Endothelial cell of umbilical vein (primary cell): ENCODE data around the gene MYO1C. TPM values are rescaled to one million over a fixed set of nuclear protein-coding genes. Genes with fewer than 3 reads are reported as not detected.

Experiments
- BruUV-seq: library from RNA; stranded (reverse); fragments of 400-500 nt; replicated peaks from 2 replicates; lab custom pipeline; 2021; lab: Mats Ljungman, UMichigan
- CTCF ChIA-PET: fragments of 300-600, 350-600 bp; sonication (Branson Sonifier 250); formaldehyde crosslinking; loops from one replicate; lab custom pipeline; 2021; ENCODE audit warnings: antibody characterized with exemption, inconsistent platforms; lab: Charles Lee
- POLR2A ChIA-PET: fragments of 300-600, 350-600 bp; sonication (Branson Sonifier 250); formaldehyde crosslinking; loops from one replicate; lab custom pipeline; 2021; ENCODE audit warnings: antibody characterized with exemption, inconsistent platforms; lab: Charles Lee
- DNase-seq: peaks from one replicate; pipeline ENCODE4 v3.0.0-alpha.2; 2011; ENCODE audit warnings: low read depth, low spot score
- FAIRE-seq: peaks from 2 replicates; lab custom pipeline; 2011; peaks lifted over from hg19 to GRCh38; lab: Jason Lieb, UNC
- H2AFZ ChIP-seq: 2 replicates; pipeline ENCODE4 v1.6.0; 2012; ENCODE audit warnings: low read depth, low read length, control low read depth, inconsistent platforms
- H3K27ac ChIP-seq: 2 replicates; pipeline ENCODE4 v1.5.1; 2011; ENCODE audit warnings: low read depth, mild to moderate bottlenecking, control low read depth, low read length, moderate library complexity; ENCODE audit not compliant: insufficient read depth
- H3K27me3 ChIP-seq, 2 experiments: 2 replicates each; pipeline versions ENCODE4 v1.6.0 to v1.6.1; 2011; ENCODE audit warnings: low read length in 2 of 2, mixed read lengths in 1 of 2; ENCODE audit not compliant: control insufficient read depth in 2 of 2, insufficient read depth in 2 of 2
- H3K36me3 ChIP-seq, 2 experiments: 2 replicates in 1 of 2; 3 replicates in 1 of 2; pipeline ENCODE4 v1.5.1; 2011; ENCODE audit warnings: low read length in 2 of 2, mild to moderate bottlenecking in 1 of 2, moderate library complexity in 1 of 2; ENCODE audit not compliant: control insufficient read depth in 2 of 2, insufficient read depth in 2 of 2; ENCODE audit errors: extremely low read depth in 1 of 2
- H3K4me1 ChIP-seq: 3 replicates; pipeline ENCODE4 v1.5.1; 2011; ENCODE audit warnings: mild to moderate bottlenecking, low read length; ENCODE audit not compliant: control insufficient read depth, insufficient read depth; ENCODE audit errors: extremely low read depth
- H3K4me2 ChIP-seq: 2 replicates; pipeline ENCODE4 v1.6.1; 2011; ENCODE audit warnings: low read length, control low read depth, mixed read lengths; ENCODE audit not compliant: insufficient read depth
- H3K4me3 ChIP-seq, 3 experiments: fragments of 200-600 bp in 1 of 3; sonication (generic), shearing (Covaris generic) in 1 of 3; replicated peaks in 1 of 3; 2 replicates each; pipeline ENCODE4 v1.5.1; 2011 to 2016; ENCODE audit warnings: control low read depth in 3 of 3, low read length in 3 of 3, mild to moderate bottlenecking in 2 of 3, inconsistent platforms in 1 of 3, low read depth in 1 of 3, moderate library complexity in 1 of 3; ENCODE audit not compliant: insufficient read depth in 1 of 3
- H3K79me2 ChIP-seq: 2 replicates; pipeline ENCODE4 v1.6.0; 2012; ENCODE audit warnings: low read length, inconsistent platforms; ENCODE audit not compliant: control insufficient read depth, insufficient read depth
- H3K9ac ChIP-seq: replicated peaks from 2 replicates; pipeline ENCODE3; 2011; ENCODE audit warnings: low read length, control low read depth; ENCODE audit not compliant: insufficient read depth; ENCODE audit errors: extremely low read depth
- H3K9me1 ChIP-seq: replicated peaks from 3 replicates; pipeline ENCODE4 v1.6.0; 2011; ENCODE audit warnings: mild to moderate bottlenecking, low read length; ENCODE audit not compliant: control insufficient read depth, insufficient read depth; ENCODE audit errors: extremely low read depth
- H3K9me3 ChIP-seq: replicated peaks from 2 replicates; pipeline ENCODE4 v1.5.1; 2012; ENCODE audit warnings: low read length, inconsistent platforms; ENCODE audit not compliant: control insufficient read depth, insufficient read depth
- H4K20me1 ChIP-seq: replicated peaks from 2 replicates; pipeline ENCODE3; 2011; ENCODE audit warnings: mild to moderate bottlenecking, low read length; ENCODE audit not compliant: control insufficient read depth, insufficient read depth; ENCODE audit errors: extremely low read depth
- EZH2 ChIP-seq: IDR thresholded peaks from 2 replicates; pipeline ENCODE4 v1.6.1; 2012; ENCODE audit warnings: borderline replicate concordance, low read depth, mild to moderate bottlenecking, moderate library complexity, low read length, inconsistent platforms; ENCODE audit not compliant: severe bottlenecking
- FOS ChIP-seq: IDR thresholded peaks from 2 replicates; pipeline ENCODE4 v1.6.1; 2011; ENCODE audit warnings: mild to moderate bottlenecking, low read length, moderate library complexity, borderline replicate concordance; ENCODE audit not compliant: insufficient read depth
- JUN ChIP-seq: IDR thresholded peaks from 2 replicates; pipeline ENCODE4 v1.6.1; 2011; ENCODE audit warnings: borderline replicate concordance, low read depth; ENCODE audit not compliant: insufficient read length, insufficient read depth
- MYC ChIP-seq: IDR thresholded peaks from one replicate; pipeline ENCODE4 v1.6.1; 2011; ENCODE audit warnings: mild to moderate bottlenecking, low read depth, low read length
- POLR2A ChIP-seq: IDR thresholded peaks from 2 replicates; pipeline ENCODE4 v1.6.1; 2012; ENCODE audit warnings: low read depth, mild to moderate bottlenecking, control low read depth, low read length
- dilution Hi-C: fragments of 300-500 bp; cut with MboI; formaldehyde crosslinking; loops from one replicate; pipeline ENCODE4 v1.15.0; 2019; ENCODE audit warnings: low sequenced_read_pairs; ENCODE audit not compliant: extremely low pct_ligation_motif_present
- intact Hi-C: fragments of 100-400 bp; cut with micrococcal nuclease; formaldehyde crosslinking; loops from one replicate; pipeline ENCODE4 v1.10.0; 2022
- polyA plus RNA-seq, 4 experiments: library from polyadenylated mRNA; depleted of rRNA in 3 of 4; stranded (reverse) in 3 of 4; unstranded in 1 of 4; fragments of >200 nt; gene quantifications; 2 replicates each; pipeline versions ENCODE4 v1.2.1 to v1.2.3, GENCODE V29; 2011 to 2012; ENCODE audit warnings: missing spikeins in 1 of 4
- total RNA-seq: library from RNA; stranded (reverse); gene quantifications from 2 replicates; pipeline ENCODE4 v1.2.3, GENCODE V29; 2021
- TF ChIP-seq, protein P1 (sequence below), 2 donors: IDR thresholded peaks; 1 replicate in 1 of 2; 2 replicates in 1 of 2; pipeline ENCODE4 v1.5.1; 2011; ENCODE audit warnings: low read length in 2 of 2, mild to moderate bottlenecking in 2 of 2, moderate library complexity in 2 of 2, control low read depth in 1 of 2, inconsistent platforms in 1 of 2, low read depth in 1 of 2; ENCODE audit not compliant: insufficient read depth in 1 of 2; ENCODE audit errors: extremely low read depth in 1 of 2

MYO1C gene
- total and polyA plus RNA-seq, 2 donors (not counting 3 experiments of a cell fraction or from before 2014, with no cell fraction given): 141 to 206 TPM

DNA sequence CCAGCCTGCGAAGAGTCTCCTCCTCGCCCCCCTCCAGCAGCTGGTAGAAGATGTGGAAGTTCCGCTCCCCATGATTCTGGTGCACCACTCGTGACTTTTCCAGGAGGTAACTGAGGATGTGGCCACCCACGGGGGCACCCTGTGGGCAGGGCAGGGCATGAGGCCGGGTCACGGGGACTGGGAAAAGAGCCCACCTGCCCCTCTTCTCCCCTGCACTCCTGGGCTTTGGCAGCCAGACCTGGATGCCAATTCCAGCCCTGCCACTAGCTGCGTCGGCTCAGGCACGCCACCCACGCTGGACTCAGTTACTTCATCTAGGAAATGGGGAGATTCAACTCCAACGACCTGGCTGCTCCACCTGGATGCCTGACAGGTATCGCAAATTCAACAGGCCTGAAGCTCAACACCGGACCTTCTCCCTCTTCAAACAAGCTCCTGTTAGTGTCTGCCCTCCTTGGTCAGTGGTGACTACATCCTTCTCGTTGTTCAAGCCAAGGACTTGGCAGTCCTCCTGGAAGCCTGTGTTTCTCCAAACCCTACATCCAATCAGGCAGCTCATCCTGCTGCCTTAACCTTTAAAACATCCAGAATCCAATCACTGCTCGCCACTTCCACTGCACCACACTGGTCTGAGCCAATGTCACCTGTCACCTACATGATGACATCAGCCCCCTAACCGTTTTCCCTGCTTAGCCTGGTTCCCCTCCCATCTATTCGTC is 11.6 kb downstream of the MYO1C start:
- ChIA-PET POLR2A (interaction anchor here (0.7 to 1.1 kb wide), 2 partner anchors 25 to 171 kb away, joined by 3 to 6 read pairs; partner anchors contain the start of gene CRK), CTCF (interaction anchor here (0.7 to 1.5 kb wide), 4 partner anchors 12 to 324 kb away, joined by 3 to 8 read pairs (median 5); partner anchors contain the start of genes INPP5K and MYO1C)
- no peak for TF ChIP-seq JUN
- no peak for TF ChIP-seq FOS
- no peak for TF ChIP-seq MYC
- no peak for TF ChIP-seq POLR2A
- TF ChIP-seq, protein P1, sequence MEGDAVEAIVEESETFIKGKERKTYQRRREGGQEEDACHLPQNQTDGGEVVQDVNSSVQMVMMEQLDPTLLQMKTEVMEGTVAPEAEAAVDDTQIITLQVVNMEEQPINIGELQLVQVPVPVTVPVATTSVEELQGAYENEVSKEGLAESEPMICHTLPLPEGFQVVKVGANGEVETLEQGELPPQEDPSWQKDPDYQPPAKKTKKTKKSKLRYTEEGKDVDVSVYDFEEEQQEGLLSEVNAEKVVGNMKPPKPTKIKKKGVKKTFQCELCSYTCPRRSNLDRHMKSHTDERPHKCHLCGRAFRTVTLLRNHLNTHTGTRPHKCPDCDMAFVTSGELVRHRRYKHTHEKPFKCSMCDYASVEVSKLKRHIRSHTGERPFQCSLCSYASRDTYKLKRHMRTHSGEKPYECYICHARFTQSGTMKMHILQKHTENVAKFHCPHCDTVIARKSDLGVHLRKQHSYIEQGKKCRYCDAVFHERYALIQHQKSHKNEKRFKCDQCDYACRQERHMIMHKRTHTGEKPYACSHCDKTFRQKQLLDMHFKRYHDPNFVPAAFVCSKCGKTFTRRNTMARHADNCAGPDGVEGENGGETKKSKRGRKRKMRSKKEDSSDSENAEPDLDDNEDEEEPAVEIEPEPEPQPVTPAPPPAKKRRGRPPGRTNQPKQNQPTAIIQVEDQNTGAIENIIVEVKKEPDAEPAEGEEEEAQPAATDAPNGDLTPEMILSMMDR (IDR thresholded peaks at IDR 0.05; ENCODE audit: extremely low read depth in 1 of 2, insufficient read depth in 1 of 2, low read depth in 1 of 2, low read length in 2 of 2): no peak
- TF ChIP-seq EZH2: no peak
- Histone ChIP-seq H3K27me3 (no peaks in the 10 kb centered on the region), H4K20me1 (no peaks in the 10 kb centered on the region), H3K9me3 (no peaks in the 10 kb centered on the region), H3K4me2 (no peak overlapping the region), H3K4me3 (no peak overlapping the region), H3K9me1 (no peaks in the 10 kb centered on the region), H2AFZ (no peak overlapping the region), H3K36me3 (peaks cover 16 to 37% of the 10 kb centered on the region in 2 experiments), H3K9ac (no peak overlapping the region), H3K79me2 (peaks cover 13% of the 10 kb centered on the region), H3K27ac (no peak overlapping the region), H3K4me1 (peaks cover 3% of the 10 kb centered on the region)
- dilution Hi-C loops (no loop called here), intact Hi-C loops (no loop called here)
- BruUV-seq: no TSS peak
- no peak for DNase-seq
- no peak for FAIRE-seq
